ENCODE results near the gene SKIC8.

The SKIC8 gene

DNA sequence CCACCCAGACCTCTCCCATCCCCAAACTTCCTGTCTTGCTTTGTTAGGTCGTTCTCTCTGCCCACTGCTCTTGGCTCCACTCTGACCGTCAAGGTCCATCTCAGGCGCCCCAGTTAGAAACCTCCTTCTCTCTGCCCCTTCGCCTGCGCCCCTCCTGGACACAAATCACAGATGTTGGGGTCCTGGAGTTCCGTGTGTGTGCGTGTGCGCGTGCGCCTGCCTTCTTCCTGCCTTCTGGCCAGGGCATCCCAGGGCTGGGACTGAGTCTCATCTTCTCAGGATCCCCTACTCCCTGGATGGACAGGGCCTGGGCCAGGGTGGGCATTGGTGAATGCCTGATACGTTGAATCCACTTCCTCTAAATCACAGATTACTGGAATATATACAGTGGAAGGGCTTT is 65.9 kb downstream of the SKIC8 start:
- DNase-seq (ENCODE audit: extremely low read depth, low read depth): no peak
- TF ChIP-seq, protein P1, sequence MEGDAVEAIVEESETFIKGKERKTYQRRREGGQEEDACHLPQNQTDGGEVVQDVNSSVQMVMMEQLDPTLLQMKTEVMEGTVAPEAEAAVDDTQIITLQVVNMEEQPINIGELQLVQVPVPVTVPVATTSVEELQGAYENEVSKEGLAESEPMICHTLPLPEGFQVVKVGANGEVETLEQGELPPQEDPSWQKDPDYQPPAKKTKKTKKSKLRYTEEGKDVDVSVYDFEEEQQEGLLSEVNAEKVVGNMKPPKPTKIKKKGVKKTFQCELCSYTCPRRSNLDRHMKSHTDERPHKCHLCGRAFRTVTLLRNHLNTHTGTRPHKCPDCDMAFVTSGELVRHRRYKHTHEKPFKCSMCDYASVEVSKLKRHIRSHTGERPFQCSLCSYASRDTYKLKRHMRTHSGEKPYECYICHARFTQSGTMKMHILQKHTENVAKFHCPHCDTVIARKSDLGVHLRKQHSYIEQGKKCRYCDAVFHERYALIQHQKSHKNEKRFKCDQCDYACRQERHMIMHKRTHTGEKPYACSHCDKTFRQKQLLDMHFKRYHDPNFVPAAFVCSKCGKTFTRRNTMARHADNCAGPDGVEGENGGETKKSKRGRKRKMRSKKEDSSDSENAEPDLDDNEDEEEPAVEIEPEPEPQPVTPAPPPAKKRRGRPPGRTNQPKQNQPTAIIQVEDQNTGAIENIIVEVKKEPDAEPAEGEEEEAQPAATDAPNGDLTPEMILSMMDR (IDR thresholded peaks at IDR 0.05; ENCODE audit: low read depth, low read length): no peak

All from AG09319 (cell line).